SIG-M5 treated with dmso at 0.1 percent for 504 hours (cell line): ENCODE data around the gene PRR23B.

Experiments
- DNase-seq: peaks from one replicate; lab custom pipeline; 2025; ENCODE audit not compliant: unreplicated experiment; lab: John Stamatoyannopoulos, UW

Gene PRR23B

DNA sequence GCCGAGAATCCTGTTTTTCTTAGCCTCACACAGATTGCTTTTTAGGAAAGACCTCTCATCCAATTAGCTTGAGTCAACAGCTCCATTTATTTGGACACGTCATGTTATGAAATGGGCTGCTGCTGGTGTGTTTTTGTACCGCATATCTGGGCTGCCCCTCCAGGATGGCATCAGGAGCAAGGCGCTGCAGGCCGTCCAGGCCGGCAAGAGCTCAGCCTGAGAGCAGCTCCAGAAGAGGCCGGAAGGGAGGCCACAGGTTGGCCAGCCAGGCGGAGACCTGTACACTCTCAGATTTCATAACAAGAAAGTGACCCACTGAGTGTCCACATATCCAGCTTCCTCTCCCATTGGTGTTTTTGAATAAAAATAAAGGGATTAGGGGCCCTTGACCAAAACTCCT lies 45.4 kb downstream of the PRR23B start:
- no peak for DNase-seq

DNA sequence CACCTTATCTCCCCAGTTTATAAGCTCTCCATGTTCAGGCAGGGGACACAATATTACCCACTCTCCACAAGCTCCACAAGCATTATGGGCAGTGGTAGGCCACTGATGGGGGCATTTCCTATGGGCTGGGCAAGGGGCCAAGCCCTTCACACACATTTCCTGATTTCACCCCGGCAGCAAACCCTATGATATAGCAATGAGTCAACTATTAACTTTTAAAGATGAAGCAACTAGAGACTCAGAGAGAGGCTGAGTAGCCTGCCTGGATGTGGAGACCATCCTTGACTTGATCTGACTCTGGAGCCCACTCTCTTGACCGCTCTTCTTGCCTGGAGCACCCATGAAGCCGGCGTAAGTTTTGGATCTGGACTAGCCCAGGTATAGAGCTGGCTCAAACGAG lies 46.3 kb downstream of the PRR23B start:
- DNase-seq, result no peak

DNA sequence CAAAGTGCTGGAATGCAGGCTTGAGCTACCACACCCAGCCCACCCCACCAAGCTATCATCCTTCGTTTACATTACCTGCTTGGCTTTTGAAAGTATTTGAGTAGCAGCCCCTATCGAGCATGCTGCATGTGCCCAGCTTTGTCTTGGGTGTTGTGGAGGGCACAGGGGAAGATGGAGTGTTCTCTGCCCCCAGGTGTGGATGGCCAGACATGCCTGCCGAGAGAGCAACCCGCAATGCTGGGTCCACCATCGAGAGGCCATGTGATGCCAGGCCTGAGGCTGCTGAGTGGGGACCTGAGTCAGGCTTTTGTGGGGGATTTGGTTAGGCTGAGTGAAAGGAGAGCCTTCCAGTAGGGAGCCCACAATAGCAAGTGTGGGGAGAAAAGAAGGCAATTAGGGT lies 47.8 kb downstream of the PRR23B start:
- no peak for DNase-seq

GRCh38 chr3:138971766-138972320 lies 48.9 kb downstream of the PRR23B start:
- DNase-seq, result no peak
